ENCODE data around the gene EMID1. TPM values are rescaled to one million over a fixed set of nuclear protein-coding genes. Genes with fewer than 3 reads are reported as not detected.

EMID1 gene
- total RNA-seq, 2 experiments from 2014 or later: not detected

DNA sequence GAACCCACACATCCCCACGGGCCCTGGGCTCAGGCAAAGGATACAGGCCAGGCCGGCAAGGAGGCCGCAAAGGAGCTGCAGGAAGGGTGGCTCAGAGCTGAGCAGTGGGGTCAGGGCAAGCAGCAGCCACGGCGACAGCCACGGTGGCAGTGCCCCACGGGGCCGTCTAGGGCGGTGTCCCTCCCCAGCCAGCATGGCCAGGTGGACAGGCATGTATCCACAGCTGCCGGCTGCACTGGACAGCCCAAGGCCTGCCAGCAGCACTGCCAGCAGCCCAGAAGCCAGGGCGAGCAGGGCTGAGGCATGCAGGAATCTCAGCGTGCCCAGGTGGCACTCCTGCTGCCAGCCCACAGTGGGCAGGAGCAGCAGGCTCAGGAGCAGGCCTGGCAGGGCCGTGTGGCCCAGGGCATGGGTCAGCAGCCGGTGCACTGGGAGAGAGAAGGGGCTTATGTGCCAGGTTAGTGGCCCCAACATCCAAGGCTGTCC, 58.1 kb downstream of the EMID1 start:
- Mint-ChIP-seq H3K4me1 (ENCODE audit: low read depth) (peaks cover 11% of the 10 kb centered on the region), H3K27me3 (no peaks in the 10 kb centered on the region), H3K9me3 (no peaks in the 10 kb centered on the region), H3K4me3 (no peak overlapping the region), H3K36me3 (peaks cover 15% of the 10 kb centered on the region), H3K27ac (no peak overlapping the region)
- CTCF ChIA-PET: no interaction called here
- intact Hi-C loops (cut with micrococcal nuclease): no loop called here
- POLR2A ChIA-PET: no interaction called here
- DNase-seq: no peak

DNA sequence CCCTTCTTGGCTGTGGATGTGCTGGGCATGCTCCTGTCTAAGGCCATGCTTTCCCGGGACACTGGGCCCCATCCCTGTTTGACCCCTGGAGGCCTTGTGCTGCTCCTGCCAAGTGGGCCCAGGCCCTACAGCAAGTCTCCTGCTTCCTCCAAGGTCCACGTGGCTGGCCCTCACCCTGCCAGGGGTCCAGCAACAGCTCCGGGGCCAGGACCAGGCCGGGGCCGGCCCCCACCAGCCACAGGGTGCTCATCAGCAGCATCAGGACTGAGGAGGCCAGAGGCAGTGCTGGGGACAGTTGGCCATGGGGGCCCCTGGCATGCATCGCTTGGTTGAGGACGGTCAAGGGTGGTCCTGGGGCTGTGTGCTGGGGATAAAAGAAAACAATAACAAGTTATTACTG, 59.6 kb downstream of the EMID1 start:
- POLR2A ChIA-PET: no interaction called here
- Mint-ChIP-seq H3K4me1 (ENCODE audit: low read depth) (peaks cover 20% of the 10 kb centered on the region), H3K36me3 (peaks cover 28% of the 10 kb centered on the region), H3K9me3 (no peaks in the 10 kb centered on the region), H3K27ac (no peak overlapping the region), H3K27me3 (no peaks in the 10 kb centered on the region), H3K4me3 (no peak overlapping the region)
- CTCF ChIA-PET: no interaction called here
- intact Hi-C loops (cut with micrococcal nuclease): loop anchor here (5.0 kb wide), 2 partner anchors 42 to 122 kb away; partner anchors contain the start of genes AP1B1 and GAS2L1
- DNase-seq: no peak

DNA sequence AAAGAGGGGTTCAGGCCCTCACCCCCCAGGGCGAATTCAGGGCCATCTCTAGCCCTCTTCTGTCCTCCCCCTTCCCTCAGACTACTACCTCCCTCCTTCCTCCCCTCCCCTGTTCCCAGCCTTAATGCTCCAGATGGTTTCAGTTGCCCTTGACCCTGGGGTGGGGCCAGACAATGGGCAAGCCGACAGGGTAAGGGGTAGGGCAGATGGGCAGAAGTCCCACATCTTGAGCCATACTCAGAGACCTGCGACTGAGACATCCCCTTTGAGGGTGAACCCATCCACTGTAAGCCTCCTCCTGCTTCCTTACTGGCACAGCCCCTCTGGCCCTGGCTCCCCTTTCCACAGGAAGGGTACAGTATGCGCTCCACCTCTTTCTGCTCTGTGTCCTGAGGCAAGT, 60.2 kb downstream of the EMID1 start:
- DNase-seq: no peak
- Mint-ChIP-seq H3K4me3 (no peak overlapping the region), H3K9me3 (no peaks in the 10 kb centered on the region), H3K27ac (no peak overlapping the region), H3K36me3 (peaks cover 34% of the 10 kb centered on the region), H3K27me3 (no peaks in the 10 kb centered on the region), H3K4me1 (ENCODE audit: low read depth) (peaks cover 26% of the 10 kb centered on the region)
- POLR2A ChIA-PET: no interaction called here
- CTCF ChIA-PET: interaction anchor here (1.9 kb wide), 1 partner anchor 20 kb away, joined by 7 read pairs; no protein-coding TSS in a partner anchor
- intact Hi-C loops (cut with micrococcal nuclease): loop anchor here (5.0 kb wide), 2 partner anchors 41 to 121 kb away; partner anchors contain the start of genes AP1B1 and GAS2L1

DNA sequence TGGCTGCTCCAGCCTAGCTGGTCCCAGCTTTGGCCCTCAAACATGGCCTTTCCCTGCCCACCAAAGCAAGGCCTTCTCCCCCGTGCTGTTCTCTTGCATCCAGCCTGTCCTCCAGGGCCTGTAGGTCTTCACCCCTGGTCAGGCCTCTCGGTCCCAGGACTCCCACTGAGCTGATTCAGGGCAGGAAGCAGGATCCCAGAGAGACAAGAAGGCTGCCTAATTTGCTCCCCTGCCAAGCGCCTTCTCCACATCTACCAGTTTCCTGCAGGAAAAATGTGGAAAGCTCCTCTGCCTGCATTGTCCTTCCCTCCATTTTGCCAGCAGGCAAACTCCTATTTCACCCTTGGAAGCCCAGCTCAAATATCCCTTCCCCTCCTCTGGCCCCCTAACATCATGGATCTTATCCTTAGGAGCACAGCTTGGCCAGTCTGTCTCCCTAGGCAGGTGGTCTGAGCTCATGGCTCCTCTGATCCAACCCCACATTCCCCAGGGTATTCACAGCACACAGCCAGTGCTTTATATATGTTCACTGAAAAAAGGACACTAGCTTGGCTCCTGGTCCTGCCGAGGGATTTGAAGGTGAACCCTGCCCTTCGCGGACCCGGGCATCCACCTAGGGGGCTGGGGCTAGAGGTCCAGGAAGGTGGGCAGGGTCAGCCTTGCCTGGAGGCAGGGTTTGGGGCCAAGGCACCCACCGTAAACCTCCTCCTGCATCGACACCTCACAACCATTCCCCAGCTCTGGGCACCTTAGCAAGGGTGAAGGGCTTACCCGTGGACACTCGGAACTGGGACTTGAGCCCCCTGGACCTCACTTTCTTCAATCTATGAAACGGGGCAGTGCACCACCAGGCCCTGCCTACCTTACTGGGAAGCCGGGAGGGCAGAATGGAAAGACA, 61.1 kb downstream of the EMID1 start:
- DNase-seq: no peak
- no peaks in the 10 kb centered on the region for H3K27me3 Mint-ChIP-seq
- ChIA-PET CTCF (interaction anchor here (0.8 to 1.9 kb wide), 3 partner anchors 21 to 665 kb away, joined by 3 to 7 read pairs (median 3); no protein-coding TSS in a partner anchor), POLR2A (no interaction called here)
- peak overlapping the region; percentile 90 for H3K4me3 Mint-ChIP-seq
- H3K27ac Mint-ChIP-seq: peak overlapping the region; percentile 84
- peaks cover 35% of the 10 kb centered on the region for H3K4me1 Mint-ChIP-seq (ENCODE audit: low read depth)
- no peaks in the 10 kb centered on the region for H3K9me3 Mint-ChIP-seq
- intact Hi-C loops (cut with micrococcal nuclease): loop anchor here (5.0 kb wide), 2 partner anchors 40 to 120 kb away; partner anchors contain the start of genes AP1B1 and GAS2L1
- H3K36me3 Mint-ChIP-seq: peaks cover 40% of the 10 kb centered on the region

DNA sequence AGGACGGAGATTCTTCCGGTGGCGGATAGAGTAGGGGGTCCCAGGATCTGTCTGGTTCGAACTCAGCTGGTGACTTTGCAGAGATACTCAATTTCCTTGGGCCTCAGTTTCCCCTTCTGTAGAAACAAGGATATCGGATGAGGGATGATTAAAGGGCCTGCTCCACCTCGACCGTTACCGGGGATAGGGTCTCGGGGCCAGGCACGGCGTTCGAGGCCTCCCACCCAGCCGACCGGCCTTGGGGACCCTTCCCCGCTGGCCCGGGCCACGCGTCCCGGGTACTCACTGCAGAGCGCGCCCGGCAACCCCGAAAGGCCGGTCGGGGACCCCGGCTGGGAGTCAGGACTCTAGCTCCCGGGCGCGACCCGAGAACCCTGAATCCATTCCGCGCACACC, 61.8 kb downstream of the EMID1 start:
- H3K4me3 Mint-ChIP-seq: peak overlapping the region; percentile 90
- ChIA-PET CTCF (interaction anchor here (0.8 to 1.9 kb wide), 3 partner anchors 22 to 666 kb away, joined by 3 to 7 read pairs (median 3); no protein-coding TSS in a partner anchor), POLR2A (interaction anchor here (1.5 kb wide), 1 partner anchor 36 kb away, joined by 4 read pairs; no protein-coding TSS in a partner anchor)
- no peak for DNase-seq
- H3K4me1 Mint-ChIP-seq (ENCODE audit: low read depth): peaks cover 42% of the 10 kb centered on the region
- no peaks in the 10 kb centered on the region for H3K27me3 Mint-ChIP-seq
- H3K36me3 Mint-ChIP-seq: peaks cover 46% of the 10 kb centered on the region
- intact Hi-C loops (cut with micrococcal nuclease): loop anchor here (5.0 kb wide), 2 partner anchors 40 to 120 kb away; partner anchors contain the start of genes AP1B1 and GAS2L1
- no peaks in the 10 kb centered on the region for H3K9me3 Mint-ChIP-seq
- peak overlapping the region; percentile 99 for H3K27ac Mint-ChIP-seq

DNA sequence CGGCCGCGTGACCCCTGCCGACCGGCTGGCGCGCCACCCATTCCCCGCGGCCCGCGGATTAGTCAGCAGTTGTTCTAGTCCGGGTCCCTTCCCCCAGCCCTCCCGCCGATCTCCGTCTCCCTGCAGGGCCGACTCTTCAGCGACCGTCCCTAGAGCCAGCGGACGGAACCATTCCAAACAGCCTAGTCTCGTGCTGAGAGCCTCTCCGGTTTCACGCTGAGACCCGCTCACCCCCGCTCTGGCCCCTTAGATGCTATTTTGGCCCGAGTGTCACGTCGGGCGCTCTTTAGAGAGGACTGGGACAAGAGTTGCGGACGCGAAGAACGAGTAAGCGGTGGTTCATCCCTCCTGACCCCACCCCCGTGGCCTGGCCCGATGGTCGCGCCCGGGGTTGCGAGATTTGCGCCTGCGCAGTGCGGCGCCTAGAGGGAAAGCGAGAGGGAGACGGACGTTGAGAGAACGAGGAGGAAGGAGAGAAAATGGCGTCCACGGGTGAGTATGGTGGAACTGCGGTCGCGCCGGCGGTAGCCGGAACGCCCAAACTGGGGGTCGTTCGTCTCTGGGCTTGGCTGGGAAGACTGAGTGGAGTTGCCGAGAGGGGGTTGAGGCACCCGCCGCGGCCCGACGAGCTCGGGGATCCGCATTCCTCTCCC, 62.3 kb downstream of the EMID1 start, which contains the start of the genes EWSR1 and RHBDD3:
Gene EWSR1, plus strand, starts transcription at position 411 of the 653 bp plus-strand sequence. Its CDS starts 69 bp downstream, at position 480.
Gene RHBDD3, minus strand, starts transcription at position 124 of the 653 bp plus-strand sequence. CDS start 2,355 bp downstream, outside the sequence.
- peaks cover 47% of the 10 kb centered on the region for H3K4me1 Mint-ChIP-seq (ENCODE audit: low read depth)
- intact Hi-C loops (cut with micrococcal nuclease): loop anchor here (1.0 to 5.0 kb wide), 3 partner anchors 39 to 526 kb away; partner anchors contain the start of genes AP1B1, GAS2L1 and HSCB
- peak within 1 kb of the TSS; percentile 99 for H3K27ac Mint-ChIP-seq
- peaks cover 51% of the 10 kb centered on the region for H3K36me3 Mint-ChIP-seq
- no peaks in the 10 kb centered on the region for H3K27me3 Mint-ChIP-seq
- H3K4me3 Mint-ChIP-seq: peak within 1 kb of the TSS; percentile 90
- peak; percentile 97 for DNase-seq
- no peaks in the 10 kb centered on the region for H3K9me3 Mint-ChIP-seq
- POLR2A ChIA-PET: interaction anchor here (0.7 to 1.5 kb wide), 3 partner anchors 35 to 468 kb away, joined by 3 to 4 read pairs (median 4); partner anchors contain the start of gene XBP1
- CTCF ChIA-PET: interaction anchor here (0.8 to 1.9 kb wide), 2 partner anchors 22 to 383 kb away, joined by 3 to 7 read pairs; no protein-coding TSS in a partner anchor

DNA sequence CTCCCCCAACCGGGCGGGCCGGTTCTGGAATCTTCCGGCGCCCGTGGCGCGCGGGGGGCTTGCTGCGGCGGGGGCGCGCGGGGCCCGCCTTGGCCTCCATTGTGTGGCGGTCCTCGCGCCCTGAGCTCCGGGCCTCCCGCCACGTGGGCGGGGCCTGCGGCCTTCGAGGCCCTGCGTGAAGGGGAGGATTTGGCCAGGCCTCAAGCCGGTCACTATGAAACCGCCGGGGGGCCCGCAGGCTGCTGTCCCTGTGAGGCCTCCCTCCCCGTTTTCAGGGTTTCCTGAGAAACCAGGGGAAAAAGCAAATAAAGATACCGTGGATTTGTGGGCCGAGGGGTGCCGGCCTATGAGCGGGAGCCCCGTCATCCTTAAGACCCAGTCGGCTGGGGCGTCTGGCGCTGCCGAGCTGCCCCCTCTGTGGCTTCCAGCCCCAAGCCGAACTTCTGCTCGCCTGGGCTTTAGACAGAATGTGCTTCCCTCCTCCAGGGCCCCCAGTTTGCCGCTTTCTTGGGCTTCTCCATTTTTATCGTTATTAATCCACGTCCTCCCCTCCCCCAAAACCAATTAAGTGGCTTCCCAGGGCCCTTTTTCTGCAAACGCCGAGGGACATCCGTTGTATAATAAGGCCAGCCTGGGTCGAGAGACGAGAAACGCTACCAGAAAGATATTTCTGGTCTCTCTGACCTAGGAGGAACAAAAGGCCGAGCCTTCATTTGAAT, 63.0 kb downstream of the EMID1 start:
- Mint-ChIP-seq H3K4me1 (ENCODE audit: low read depth) (peaks cover 54% of the 10 kb centered on the region), H3K27me3 (no peaks in the 10 kb centered on the region), H3K36me3 (peaks cover 58% of the 10 kb centered on the region), H3K9me3 (no peaks in the 10 kb centered on the region), H3K27ac (peak overlapping the region; percentile 99), H3K4me3 (peak overlapping the region; percentile 90)
- intact Hi-C loops (cut with micrococcal nuclease): loop anchor here (1.0 to 5.0 kb wide), 3 partner anchors 39 to 526 kb away; partner anchors contain the start of genes AP1B1, GAS2L1 and HSCB
- ChIA-PET CTCF (no interaction called here), POLR2A (interaction anchor here (0.7 to 1.5 kb wide), 3 partner anchors 35 to 468 kb away, joined by 3 to 4 read pairs (median 4); partner anchors contain the start of gene XBP1)
- peak; percentile 54 for DNase-seq

DNA sequence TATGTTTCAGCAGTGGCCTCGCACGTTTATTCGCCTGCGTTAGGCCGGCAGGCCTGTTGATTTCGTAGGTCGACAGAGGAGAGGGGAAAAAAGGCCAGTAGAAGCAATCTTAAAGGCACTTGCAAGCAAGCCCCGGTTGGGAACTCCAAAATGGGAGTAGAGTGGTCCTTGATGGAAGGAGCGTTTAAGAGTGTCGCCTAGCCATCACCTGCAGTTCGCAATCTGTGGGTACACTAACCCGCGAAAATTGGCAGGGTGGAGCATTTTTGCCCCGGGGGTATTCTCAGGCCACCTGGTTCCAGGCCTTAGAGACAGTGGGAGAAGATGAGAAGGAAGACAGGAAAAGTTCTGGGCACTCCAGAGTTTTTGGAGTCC, 63.5 kb downstream of the EMID1 start:
- peaks cover 62% of the 10 kb centered on the region for H3K36me3 Mint-ChIP-seq
- ChIA-PET POLR2A (interaction anchor here (1.4 kb wide), 2 partner anchors 19 to 38 kb away, joined by 3 to 5 read pairs; no protein-coding TSS in a partner anchor), CTCF (no interaction called here)
- H3K27ac Mint-ChIP-seq: peak overlapping the region; percentile 99
- intact Hi-C loops (cut with micrococcal nuclease): loop anchor here (5.0 kb wide), 2 partner anchors 38 to 118 kb away; partner anchors contain the start of genes AP1B1 and GAS2L1
- H3K4me3 Mint-ChIP-seq: peak overlapping the region; percentile 90
- no peaks in the 10 kb centered on the region for H3K9me3 Mint-ChIP-seq
- peaks cover 58% of the 10 kb centered on the region for H3K4me1 Mint-ChIP-seq (ENCODE audit: low read depth)
- no peaks in the 10 kb centered on the region for H3K27me3 Mint-ChIP-seq
- DNase-seq: no peak

DNA sequence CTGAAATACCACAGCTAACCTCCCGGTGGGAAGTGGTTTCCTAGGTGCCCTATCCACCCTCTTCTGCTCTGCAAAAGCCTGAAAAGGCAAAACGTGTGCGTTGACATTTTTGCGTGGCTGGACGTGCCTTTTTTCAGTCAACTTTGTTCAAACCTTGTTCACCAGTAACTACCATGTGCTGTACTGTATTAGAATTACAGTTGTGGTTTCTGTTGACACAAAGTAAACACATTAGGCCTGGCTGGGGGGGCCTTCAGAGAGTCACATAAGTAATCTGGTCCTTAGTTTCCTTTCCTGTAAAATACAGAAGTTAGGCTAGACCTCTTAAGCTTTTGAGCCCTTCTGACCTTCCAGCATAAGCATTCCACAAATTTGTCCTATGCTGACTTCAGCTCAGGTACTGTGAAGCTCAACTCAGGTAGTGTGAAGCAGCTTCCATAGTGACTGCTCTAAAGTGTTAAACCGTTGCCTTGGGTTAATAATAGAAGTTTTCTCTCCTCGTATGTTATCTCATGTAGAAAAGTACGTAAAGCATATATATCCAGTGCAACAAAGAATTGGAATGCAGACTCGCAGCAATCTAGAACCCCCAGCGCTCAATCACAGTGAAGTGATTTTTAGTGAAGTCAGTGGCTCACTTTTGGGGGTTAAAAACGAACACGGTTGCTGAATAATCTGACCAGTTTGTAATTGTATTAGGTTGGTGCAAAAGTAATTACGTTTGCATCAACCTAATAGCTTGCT, 64.2 kb downstream of the EMID1 start:
- Mint-ChIP-seq H3K9me3 (no peaks in the 10 kb centered on the region), H3K4me3 (peak overlapping the region; percentile 90), H3K27me3 (no peaks in the 10 kb centered on the region), H3K27ac (peak overlapping the region; percentile 99), H3K36me3 (peaks cover 65% of the 10 kb centered on the region), H3K4me1 (ENCODE audit: low read depth) (peaks cover 64% of the 10 kb centered on the region)
- ChIA-PET CTCF (no interaction called here), POLR2A (interaction anchor here (1.0 to 1.4 kb wide), 3 partner anchors 15 to 44 kb away, joined by 3 to 5 read pairs (median 3); no protein-coding TSS in a partner anchor)
- intact Hi-C loops (cut with micrococcal nuclease): loop anchor here (5.0 kb wide), 2 partner anchors 37 to 117 kb away; partner anchors contain the start of genes AP1B1 and GAS2L1
- DNase-seq: peak; percentile 24

DNA sequence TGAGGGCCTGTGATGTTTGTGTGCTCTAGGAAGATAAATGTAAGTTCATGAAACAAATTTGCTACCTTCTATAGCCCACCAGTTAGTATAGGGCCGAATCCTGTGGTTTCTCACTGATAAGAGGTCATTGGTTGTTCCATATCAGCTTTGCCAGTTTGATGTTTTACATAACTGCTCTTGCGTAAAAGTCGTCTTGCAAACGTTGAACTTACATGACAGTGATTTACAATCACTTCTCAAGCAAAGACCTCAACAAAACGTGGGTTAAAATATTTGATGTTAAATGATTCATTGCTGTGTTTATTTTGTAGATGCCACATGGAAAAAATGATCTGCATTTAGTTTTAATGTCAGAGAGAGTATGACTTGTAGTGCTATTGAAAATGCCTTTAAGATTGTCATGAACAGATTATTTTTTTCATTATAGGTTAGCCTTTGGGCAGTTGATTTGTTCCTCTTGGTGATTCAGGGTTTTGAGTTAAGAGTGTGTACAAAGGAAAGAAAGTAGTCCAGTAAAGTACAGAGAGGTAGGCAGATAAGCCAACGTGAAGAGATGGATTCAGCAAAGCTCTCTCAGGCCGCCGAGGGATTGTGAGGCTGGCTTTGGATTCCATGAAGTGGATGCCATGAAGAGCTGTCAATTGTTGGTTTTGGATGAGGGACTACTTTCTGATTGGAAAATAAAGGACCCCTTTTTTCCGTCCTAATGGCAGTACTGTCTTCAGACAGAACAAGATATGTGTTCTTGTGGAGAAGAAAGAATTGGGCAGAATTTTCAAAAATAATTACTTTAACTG, 65.0 kb downstream of the EMID1 start:
- Mint-ChIP-seq H3K4me1 (ENCODE audit: low read depth) (peaks cover 70% of the 10 kb centered on the region), H3K9me3 (no peaks in the 10 kb centered on the region), H3K4me3 (peak overlapping the region; percentile 90), H3K27me3 (no peaks in the 10 kb centered on the region), H3K27ac (peak overlapping the region; percentile 99), H3K36me3 (peaks cover 70% of the 10 kb centered on the region)
- no peak for DNase-seq
- ChIA-PET CTCF (interaction anchor here (1.1 kb wide), 1 partner anchor 68 kb away, joined by 3 read pairs; no protein-coding TSS in a partner anchor), POLR2A (interaction anchor here (1.0 to 1.4 kb wide), 3 partner anchors 14 to 43 kb away, joined by 3 to 5 read pairs (median 3); no protein-coding TSS in a partner anchor)
- intact Hi-C loops (cut with micrococcal nuclease): no loop called here
